HG02885 (cell line): ENCODE results near the gene TMEM37.
"Not testable (repeated sequence)": the region's sequence is repeated elsewhere in the genome, so short reads cannot be mapped to it uniquely, and the experiment has no call there.

Source experiments
- ATAC-seq: cut with Tn5 transposase; IDR thresholded peaks from one replicate; pipeline ENCODE4 v1.9.1; 2021; ENCODE audit warnings: mild to moderate bottlenecking; ENCODE audit not compliant: unreplicated experiment, poor library complexity

The TMEM37 gene

GRCh38 chr2:119431155-119431975 is at the start of gene TMEM37:
Gene TMEM37 (plus strand): TSS chr2:119431854. CDS start chr2:119431904, 50 bp downstream.
- ATAC-seq: peak; percentile 62

DNA sequence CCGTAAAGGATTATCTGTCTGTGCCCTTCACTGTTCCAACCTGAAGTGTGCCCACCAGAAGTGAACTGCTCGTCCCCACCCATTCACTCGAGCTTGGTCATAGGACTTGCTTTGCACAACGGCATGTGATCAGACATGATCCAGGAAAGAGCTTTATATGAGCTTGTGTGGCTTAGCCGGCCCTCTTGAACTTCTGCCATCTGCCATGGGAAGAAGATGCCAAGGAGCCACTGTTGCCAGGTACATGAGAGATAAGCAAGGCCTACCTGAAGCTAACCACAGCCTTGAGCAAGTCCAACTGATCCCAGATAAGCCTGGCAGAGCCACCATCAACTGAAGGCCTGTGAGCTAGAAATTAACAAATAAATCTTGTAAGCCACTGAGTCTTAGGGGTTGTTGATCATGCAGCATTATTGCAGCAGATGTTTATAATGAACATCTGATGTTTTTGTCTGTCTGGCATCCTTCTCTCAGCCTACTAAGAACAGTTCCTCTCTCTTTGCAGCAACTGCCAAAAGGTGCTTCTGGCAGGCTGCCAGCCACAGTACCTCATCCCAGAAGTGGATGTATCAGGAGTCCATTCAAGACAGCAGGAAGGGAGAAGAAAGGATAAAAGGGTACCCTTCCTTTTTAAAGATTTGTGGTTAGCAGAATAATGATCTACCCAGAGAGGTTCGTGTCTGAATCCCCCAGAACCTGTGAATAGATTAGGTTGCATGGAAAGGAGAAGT is 48.1 kb upstream of the TMEM37 start:
- no peak for ATAC-seq

DNA sequence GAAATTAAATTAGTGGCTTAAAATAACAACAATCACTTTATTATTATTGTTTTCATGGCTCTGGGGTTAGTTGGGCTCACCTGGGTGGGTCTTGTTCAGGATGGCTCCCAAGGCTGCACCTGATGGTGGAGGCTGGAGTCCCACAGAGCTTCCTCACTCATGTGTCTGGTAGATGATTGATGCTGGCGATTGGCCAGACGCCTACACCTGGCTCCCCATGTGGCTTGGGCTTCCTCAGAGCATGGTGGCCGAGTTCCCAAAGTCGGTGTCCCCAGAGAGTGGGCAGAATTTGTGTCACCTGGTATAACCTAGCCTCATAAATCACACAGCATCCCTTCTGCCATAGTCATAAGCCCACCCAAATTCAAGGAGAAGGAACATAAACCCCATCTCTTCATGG is 46.7 kb upstream of the TMEM37 start:
- ATAC-seq: no peak

DNA sequence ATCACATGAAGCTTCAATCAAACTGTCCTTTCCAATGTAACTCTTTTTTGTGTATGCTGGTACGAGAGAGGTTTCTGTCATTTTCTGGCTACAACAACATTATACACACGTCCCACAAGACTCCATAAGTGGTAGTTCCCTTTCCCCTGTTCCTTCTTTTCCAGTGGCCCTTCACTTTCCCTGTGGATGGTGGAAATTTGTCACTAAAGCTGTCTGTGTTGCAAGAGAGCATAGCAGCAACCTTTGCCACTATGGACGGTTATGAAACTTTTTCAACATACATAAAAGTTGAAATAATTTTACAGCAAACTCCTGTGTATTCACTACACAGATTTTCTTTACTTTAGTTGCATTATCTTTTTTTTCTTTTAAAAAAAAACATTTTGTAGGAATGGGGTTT is 46.2 kb upstream of the TMEM37 start:
- ATAC-seq: no peak

DNA sequence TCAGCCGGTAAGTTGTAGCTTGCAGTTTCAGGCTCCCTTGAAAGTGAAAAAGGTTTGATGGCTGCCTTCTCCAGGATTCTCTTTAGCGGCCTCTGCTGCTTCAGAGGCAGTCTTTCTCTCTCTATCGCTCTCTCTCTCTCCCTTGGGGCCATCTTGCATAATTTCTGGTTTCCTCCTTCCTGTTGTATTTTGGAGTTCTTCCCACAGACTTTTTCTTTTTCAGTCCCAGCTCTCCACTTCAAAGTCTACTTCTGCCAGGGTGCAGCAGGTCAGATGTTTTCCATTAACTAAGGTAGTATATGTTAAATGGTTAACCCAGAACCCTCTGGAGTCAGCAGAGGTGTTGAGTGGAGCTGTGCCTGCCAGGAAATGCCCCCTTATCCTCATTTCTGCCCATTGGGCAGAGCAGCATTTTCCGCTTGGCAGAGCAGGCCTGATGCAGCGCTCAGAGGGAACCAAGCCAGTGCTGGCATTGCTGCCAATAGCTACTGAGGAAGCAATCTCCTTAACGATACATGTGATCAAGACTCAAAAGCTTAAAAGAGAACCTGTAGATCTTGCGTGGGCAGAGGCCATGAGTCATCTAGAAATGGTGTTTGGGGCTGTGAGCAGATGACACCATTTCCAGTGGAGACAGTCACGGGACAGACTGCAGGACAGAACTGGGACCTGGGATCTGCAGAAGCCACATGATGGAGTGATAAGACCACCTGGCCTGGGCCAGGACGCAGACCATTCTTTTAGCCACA is 44.1 kb upstream of the TMEM37 start:
- ATAC-seq: peak; percentile 85

DNA sequence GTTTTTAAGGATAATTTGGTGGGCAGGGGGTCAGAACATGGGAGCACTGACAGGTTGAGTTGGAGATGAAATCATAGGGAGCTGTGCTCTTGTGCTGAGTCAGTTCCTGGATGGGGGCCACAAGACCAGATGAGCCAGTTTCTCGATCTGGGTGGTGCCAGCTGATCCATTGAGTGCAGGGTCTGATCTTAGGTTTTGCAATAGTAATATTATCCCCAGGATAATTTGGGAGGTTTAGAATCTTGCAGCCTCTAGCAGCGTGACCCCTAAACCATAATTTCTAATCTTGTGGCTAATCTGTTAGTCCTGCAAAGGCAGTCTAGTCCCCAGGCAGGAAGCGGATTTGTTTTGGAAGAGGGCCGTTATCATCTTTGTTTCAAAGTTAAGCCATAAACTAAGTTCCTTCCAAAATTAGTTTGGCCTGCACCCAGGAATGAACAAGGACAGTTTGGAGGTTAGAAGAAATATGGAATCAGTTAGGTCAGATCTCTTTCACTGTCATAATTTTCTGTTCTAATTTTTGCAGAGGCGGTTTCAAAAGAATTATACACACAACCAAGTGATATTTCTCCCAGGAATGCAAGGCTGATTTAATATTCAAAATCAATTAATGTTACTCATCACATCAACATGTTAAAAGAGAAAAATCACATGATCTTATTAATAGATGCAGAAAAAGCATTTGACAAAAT is 41.9 kb upstream of the TMEM37 start:
- no peak for ATAC-seq

DNA sequence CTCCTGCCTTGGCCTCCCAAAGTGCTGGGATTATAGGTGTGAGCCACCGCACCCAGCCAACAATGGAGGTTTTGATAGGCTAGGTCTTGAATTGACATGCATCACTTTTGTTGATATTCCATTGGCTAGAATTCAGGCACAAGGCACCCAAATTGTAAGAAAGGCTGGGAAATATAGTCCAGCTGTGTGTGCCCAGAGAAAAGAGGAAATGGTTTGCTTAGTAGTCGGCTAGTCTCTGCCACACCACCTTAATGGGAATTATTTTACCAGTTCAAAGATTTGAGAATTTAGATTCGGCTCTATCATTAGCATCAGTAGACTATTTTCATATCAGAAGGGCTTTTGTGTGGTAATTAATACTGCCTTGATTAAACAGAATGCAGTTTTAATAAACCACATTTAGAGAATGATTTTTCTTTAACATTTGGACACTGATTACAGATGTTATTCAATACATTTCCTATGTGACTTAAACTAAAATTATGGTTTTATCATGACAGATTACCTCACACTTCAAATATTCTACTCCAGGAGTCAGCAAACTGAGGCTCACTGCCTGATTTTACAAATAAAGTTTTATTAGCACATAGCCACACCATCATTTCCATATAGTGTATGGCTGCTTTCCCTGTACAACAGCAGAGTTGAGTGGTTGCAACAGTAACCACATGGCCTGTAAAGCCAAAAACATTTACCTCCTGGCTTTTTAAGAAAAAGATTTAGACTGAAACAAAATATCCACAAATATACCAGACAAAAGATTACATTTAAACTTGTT is 37.5 kb upstream of the TMEM37 start:
- ATAC-seq: no peak

GRCh38 chr2:119397196-119397595 is 34.5 kb upstream of the TMEM37 start:
- ATAC-seq: no peak

GRCh38 chr2:119402106-119402505 is 29.5 kb upstream of the TMEM37 start:
- ATAC-seq: no peak

GRCh38 chr2:119402645-119403560 is 28.8 kb upstream of the TMEM37 start:
- ATAC-seq: no peak

GRCh38 chr2:119403618-119404017 is 28.0 kb upstream of the TMEM37 start:
- not testable (repeated sequence) for ATAC-seq

GRCh38 chr2:119405151-119405550 is 26.5 kb upstream of the TMEM37 start:
- no peak for ATAC-seq

DNA sequence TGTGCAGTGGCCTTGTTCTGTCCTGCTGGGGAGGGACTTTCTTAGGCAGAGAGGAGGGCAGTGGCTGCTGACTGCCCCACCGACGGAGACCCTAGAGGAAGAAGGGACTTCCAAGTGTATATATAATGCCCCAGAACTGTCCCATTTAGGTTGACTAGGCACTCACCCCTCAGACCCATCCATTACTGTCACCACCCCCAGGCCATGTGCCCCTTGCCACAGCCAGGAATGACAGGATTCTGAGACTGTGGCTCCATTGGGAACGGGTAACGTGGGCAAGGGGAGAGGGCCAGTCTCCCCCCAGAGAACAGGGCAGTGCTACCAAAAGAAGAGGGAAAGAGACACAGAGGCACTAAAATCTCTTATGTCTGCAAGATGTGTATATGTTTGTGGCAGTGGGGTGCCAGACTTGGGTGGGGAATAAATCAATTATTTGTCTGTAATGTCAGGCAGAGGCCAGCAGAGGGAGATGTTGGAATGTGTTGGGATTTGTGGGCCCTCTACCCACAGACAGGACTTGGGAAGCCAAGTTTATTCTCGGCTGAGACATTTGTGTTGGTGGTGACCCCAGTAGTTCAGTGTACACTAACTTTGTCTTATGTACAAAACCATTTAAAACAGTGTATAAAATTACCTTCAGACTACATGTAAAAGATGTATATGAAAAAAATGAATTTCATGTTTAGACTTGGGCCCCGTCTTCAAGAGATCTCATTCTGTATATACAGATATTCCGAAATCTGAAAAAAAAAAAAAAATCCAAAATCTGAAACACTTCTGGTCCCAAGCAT is 24.0 kb upstream of the TMEM37 start:
- peak; percentile 55 for ATAC-seq

GRCh38 chr2:119408221-119408619 is 23.4 kb upstream of the TMEM37 start:
- no peak for ATAC-seq

DNA sequence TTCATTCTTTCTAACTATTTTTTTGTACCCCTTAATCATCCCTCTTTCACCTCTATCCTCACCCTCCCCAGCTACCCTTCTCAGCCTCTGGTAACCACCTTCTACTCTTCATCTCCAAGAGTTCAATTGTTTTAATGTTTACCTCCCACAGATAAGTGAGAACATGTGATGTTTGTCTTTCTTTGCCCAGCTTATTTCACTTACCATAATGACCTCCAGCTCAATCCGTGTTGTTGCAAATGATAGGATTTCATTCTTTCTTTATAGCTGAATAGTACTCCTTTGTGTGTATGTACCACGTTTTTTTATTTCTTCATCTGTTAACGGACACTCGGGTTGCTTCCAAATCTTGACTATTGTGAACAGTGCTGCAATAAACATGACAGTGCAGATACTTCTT is 22.1 kb upstream of the TMEM37 start:
- ATAC-seq: no peak

- ATAC-seq: no peak
These were observed 16.8 kb upstream of the TMEM37 start for GRCh38 chr2:119414894-119415293.

GRCh38 chr2:119415630-119416029 is 16.0 kb upstream of the TMEM37 start:
- no peak for ATAC-seq
